DOHH2 (cell line): ENCODE results near the gene USP40.
"Not testable (repeated sequence)": the region's sequence is repeated elsewhere in the genome, so short reads cannot be mapped to it uniquely, and the experiment has no call there.

ENCODE experiments used
- H3F3A ChIP-seq: fragments of 200-600 bp; sonication (generic), shearing (Covaris generic); 2 replicates; pipeline ENCODE4 v1.6.0; 2016; ENCODE audit warnings: antibody characterized with exemption, mild to moderate bottlenecking; ENCODE audit not compliant: control insufficient read depth, insufficient read depth
- H3K27ac ChIP-seq: fragments of 200-600 bp; sonication (generic); 2 replicates; pipeline ENCODE4 v1.5.1; 2014; ENCODE audit warnings: low read depth, mild to moderate bottlenecking, low read length, moderate library complexity
- H3K27me3 ChIP-seq: fragments of 200-600 bp; sonication (generic); 2 replicates; pipeline ENCODE4 v1.6.1; 2014; ENCODE audit warnings: mild to moderate bottlenecking, low read length, mixed read lengths; ENCODE audit not compliant: control insufficient read depth
- H3K36me3 ChIP-seq: fragments of 200-600 bp; sonication (generic); 2 replicates; pipeline ENCODE4 v1.6.1; 2014; ENCODE audit warnings: mild to moderate bottlenecking, low read length, moderate library complexity, mixed read lengths; ENCODE audit not compliant: control insufficient read depth
- H3K4me1 ChIP-seq: fragments of 200-600 bp; sonication (generic); 2 replicates; pipeline ENCODE4 v1.6.1; 2014; ENCODE audit warnings: mild to moderate bottlenecking, low read length, mixed read lengths; ENCODE audit not compliant: control insufficient read depth
- H3K4me2 ChIP-seq: fragments of 200-600 bp; sonication (generic); 2 replicates; pipeline ENCODE4 v1.6.0; 2014; ENCODE audit warnings: mild to moderate bottlenecking, low read length, moderate library complexity
- H3K4me3 ChIP-seq: fragments of 200-600 bp; sonication (generic); 2 replicates; pipeline ENCODE4 v1.5.1; 2014; ENCODE audit warnings: mild to moderate bottlenecking, low read length, mixed read lengths
- H3K79me2 ChIP-seq: fragments of 200-600 bp; sonication (generic); 2 replicates; pipeline ENCODE4 v1.6.1; 2014; ENCODE audit warnings: mild to moderate bottlenecking, low read length, mixed read lengths; ENCODE audit not compliant: control insufficient read depth
- H3K9me2 ChIP-seq: fragments of 200-600 bp; sonication (generic); replicated peaks from 2 replicates; pipeline ENCODE4 v1.6.1; 2014; ENCODE audit warnings: mild to moderate bottlenecking, low read length, mixed read lengths; ENCODE audit not compliant: control insufficient read depth
- H3K9me3 ChIP-seq: fragments of 200-600 bp; sonication (generic); 2 replicates; pipeline ENCODE4 v1.6.1; 2014; ENCODE audit warnings: antibody characterized with exemption, low read length, mixed read lengths; ENCODE audit not compliant: control insufficient read depth, insufficient read depth
- H4K20me1 ChIP-seq: fragments of 200-600 bp; sonication (generic); 2 replicates; pipeline ENCODE4 v1.6.0; 2014; ENCODE audit warnings: low read depth, mild to moderate bottlenecking, antibody characterized with exemption, low read length, moderate library complexity; ENCODE audit not compliant: control insufficient read depth, insufficient read depth
- CTCF ChIP-seq: fragments of 200-600 bp; sonication (generic); IDR thresholded peaks from one replicate; pipeline ENCODE4 v1.5.1; 2014; ENCODE audit warnings: antibody characterized with exemption, mild to moderate bottlenecking, low read depth, low read length; ENCODE audit not compliant: poor library complexity, severe bottlenecking
- EZH2phosphoT487 ChIP-seq: fragments of 200-600 bp; sonication (generic); IDR thresholded peaks from 2 replicates; pipeline ENCODE4 v1.6.1; 2017; ENCODE audit warnings: borderline replicate concordance, mild to moderate bottlenecking, antibody characterized with exemption, low read length, moderate library complexity, mixed read lengths

USP40 gene

GRCh38 chr2:233598952-233599351 is 32.4 kb upstream of the USP40 start:
- Histone ChIP-seq H3K79me2 (no peaks in the 10 kb centered on the region), H3K4me2 (no peak overlapping the region)
- no peak for TF ChIP-seq CTCF
- TF ChIP-seq EZH2phosphoT487: no peak

DNA sequence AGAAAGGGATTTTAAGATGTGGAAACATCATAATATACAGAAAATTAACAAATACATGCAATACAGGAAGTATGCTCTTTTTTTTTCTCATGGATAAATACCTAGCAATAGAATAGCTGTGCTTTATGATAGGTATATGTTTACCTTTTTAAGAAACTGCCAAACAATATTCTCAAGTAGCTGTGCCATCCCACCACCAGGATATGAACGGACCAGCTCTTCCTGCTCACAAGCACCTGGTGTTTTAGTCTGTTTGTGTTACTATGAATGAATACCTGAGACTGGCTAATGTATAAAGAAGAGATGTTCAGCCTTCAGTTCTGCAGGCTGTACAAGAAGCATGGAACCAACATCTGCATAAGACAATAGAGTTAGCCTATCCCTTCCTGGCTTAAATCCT is 30.9 kb upstream of the USP40 start:
- Histone ChIP-seq H3K9me2 (no peaks in the 10 kb centered on the region), H3K79me2 (no peaks in the 10 kb centered on the region), H3F3A (no peaks in the 10 kb centered on the region), H3K36me3 (no peaks in the 10 kb centered on the region), H3K4me2 (no peak overlapping the region), H4K20me1 (no peaks in the 10 kb centered on the region), H3K9me3 (peaks cover 2% of the 10 kb centered on the region; the same call in 1 of the 2 replicates), H3K27me3 (no peaks in the 10 kb centered on the region), H3K27ac (no peak overlapping the region), H3K4me1 (no peaks in the 10 kb centered on the region), H3K4me3 (no peak overlapping the region)
- TF ChIP-seq CTCF: no peak
- TF ChIP-seq EZH2phosphoT487: no peak

More at GRCh38 chr2:233598952-233599351, 32.4 kb upstream of the USP40 start:
- no peaks in the 10 kb centered on the region for H4K20me1 ChIP-seq
- H3K4me1 ChIP-seq: no peaks in the 10 kb centered on the region
- H3K9me2 ChIP-seq: no peaks in the 10 kb centered on the region
- H3K36me3 ChIP-seq: no peaks in the 10 kb centered on the region
- peaks cover 4% of the 10 kb centered on the region; the same call in 1 of the 2 replicates for H3K9me3 ChIP-seq
- H3K4me3 ChIP-seq: no peak overlapping the region
- no peaks in the 10 kb centered on the region for H3F3A ChIP-seq
- no peaks in the 10 kb centered on the region for H3K27me3 ChIP-seq
- H3K27ac ChIP-seq: no peak overlapping the region

DNA sequence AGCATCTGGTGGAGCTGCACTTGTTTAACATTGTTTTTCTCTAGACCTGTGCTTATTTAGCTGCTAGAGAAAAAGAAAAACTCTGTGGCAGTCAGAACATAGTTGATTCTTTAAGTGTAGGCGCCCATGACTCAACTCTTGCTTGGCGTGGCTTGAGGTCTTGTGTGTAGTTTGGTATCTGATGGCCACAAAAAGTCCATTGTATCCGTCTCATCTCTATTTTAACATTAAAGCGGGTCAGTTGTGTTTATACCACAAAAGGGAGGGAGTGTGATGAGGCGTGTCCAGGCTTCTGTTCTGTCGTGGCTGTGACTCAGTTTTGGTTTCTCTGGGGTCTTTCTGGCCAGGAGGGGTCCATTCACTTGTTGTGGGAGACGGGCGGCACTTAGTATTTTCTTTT is 26.6 kb upstream of the USP40 start:
- no peaks in the 10 kb centered on the region for H3K79me2 ChIP-seq
- H3K9me2 ChIP-seq: no peaks in the 10 kb centered on the region
- no peaks in the 10 kb centered on the region for H3K4me1 ChIP-seq
- H3K36me3 ChIP-seq: no peaks in the 10 kb centered on the region
- no peak overlapping the region for H3K4me3 ChIP-seq
- H3F3A ChIP-seq: no peaks in the 10 kb centered on the region
- TF ChIP-seq CTCF (no peak), EZH2phosphoT487 (no peak)
- H3K9me3 ChIP-seq: no peaks in the 10 kb centered on the region
- H3K27me3 ChIP-seq: no peaks in the 10 kb centered on the region
- H4K20me1 ChIP-seq: no peaks in the 10 kb centered on the region
- H3K27ac ChIP-seq: no peak overlapping the region
- H3K4me2 ChIP-seq: no peak overlapping the region

GRCh38 chr2:233592706-233593105 is 26.1 kb upstream of the USP40 start:
- H3K9me2 ChIP-seq, H3F3A ChIP-seq, H3K27ac ChIP-seq, H3K36me3 ChIP-seq, H3K4me1 ChIP-seq, H3K4me3 ChIP-seq, H3K79me2 ChIP-seq, H3K27me3 ChIP-seq, H3K4me2 ChIP-seq, H4K20me1 ChIP-seq, H3K9me3 ChIP-seq: not testable (repeated sequence)
